ENCODE results near the gene ZNF649. TPM values are rescaled to one million over a fixed set of nuclear protein-coding genes. Genes with fewer than 3 reads are reported as not detected.
"Not testable (repeated sequence)": the region's sequence is repeated elsewhere in the genome, so short reads cannot be mapped to it uniquely, and the experiment has no call there.

Gene ZNF649
- total RNA-seq, 1 donor from 2014 or later = 28.4 TPM

- peaks cover 24% of the 10 kb centered on the region for H3K36me3 Mint-ChIP-seq
- H3K27me3 Mint-ChIP-seq (ENCODE audit: low read depth) = no peaks in the 10 kb centered on the region
- H3K4me3 Mint-ChIP-seq = no peak overlapping the region
- no peaks in the 10 kb centered on the region for H3K4me1 Mint-ChIP-seq
- H3K27ac Mint-ChIP-seq = no peak overlapping the region
- peaks cover 60% of the 10 kb centered on the region for H3K9me3 Mint-ChIP-seq
- DNase-seq (ENCODE audit: low spot score in 2 of 2, unreplicated experiment in 2 of 2) = no peak
- TF ChIP-seq, protein P1, sequence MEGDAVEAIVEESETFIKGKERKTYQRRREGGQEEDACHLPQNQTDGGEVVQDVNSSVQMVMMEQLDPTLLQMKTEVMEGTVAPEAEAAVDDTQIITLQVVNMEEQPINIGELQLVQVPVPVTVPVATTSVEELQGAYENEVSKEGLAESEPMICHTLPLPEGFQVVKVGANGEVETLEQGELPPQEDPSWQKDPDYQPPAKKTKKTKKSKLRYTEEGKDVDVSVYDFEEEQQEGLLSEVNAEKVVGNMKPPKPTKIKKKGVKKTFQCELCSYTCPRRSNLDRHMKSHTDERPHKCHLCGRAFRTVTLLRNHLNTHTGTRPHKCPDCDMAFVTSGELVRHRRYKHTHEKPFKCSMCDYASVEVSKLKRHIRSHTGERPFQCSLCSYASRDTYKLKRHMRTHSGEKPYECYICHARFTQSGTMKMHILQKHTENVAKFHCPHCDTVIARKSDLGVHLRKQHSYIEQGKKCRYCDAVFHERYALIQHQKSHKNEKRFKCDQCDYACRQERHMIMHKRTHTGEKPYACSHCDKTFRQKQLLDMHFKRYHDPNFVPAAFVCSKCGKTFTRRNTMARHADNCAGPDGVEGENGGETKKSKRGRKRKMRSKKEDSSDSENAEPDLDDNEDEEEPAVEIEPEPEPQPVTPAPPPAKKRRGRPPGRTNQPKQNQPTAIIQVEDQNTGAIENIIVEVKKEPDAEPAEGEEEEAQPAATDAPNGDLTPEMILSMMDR (IDR thresholded peaks at IDR 0.05; ENCODE audit: unreplicated experiment) = no peak
Measured at GRCh38 chr19:51919606-51920005, 14.8 kb upstream of the ZNF649 start.

GRCh38 chr19:51916167-51916566, 11.3 kb upstream of the ZNF649 start:
- H3K4me1 Mint-ChIP-seq = no peaks in the 10 kb centered on the region
- peaks cover 56% of the 10 kb centered on the region for H3K9me3 Mint-ChIP-seq
- no peaks in the 10 kb centered on the region for H3K27me3 Mint-ChIP-seq (ENCODE audit: low read depth)
- H3K4me3 Mint-ChIP-seq = no peak overlapping the region
- TF ChIP-seq, protein P1 (IDR thresholded peaks at IDR 0.05; ENCODE audit: unreplicated experiment) = no peak
- H3K36me3 Mint-ChIP-seq = peaks cover 18% of the 10 kb centered on the region
- no peak overlapping the region for H3K27ac Mint-ChIP-seq
- DNase-seq (ENCODE audit: low spot score in 2 of 2, unreplicated experiment in 2 of 2) = no peak

GRCh38 chr19:51915324-51915867, 10.6 kb upstream of the ZNF649 start:
- Mint-ChIP-seq H3K4me3 (no peak overlapping the region), H3K9me3 (peaks cover 49% of the 10 kb centered on the region), H3K27ac (no peak overlapping the region), H3K36me3 (peaks cover 15% of the 10 kb centered on the region), H3K27me3 (ENCODE audit: low read depth) (no peaks in the 10 kb centered on the region), H3K4me1 (no peaks in the 10 kb centered on the region)
- TF ChIP-seq, protein P1 (IDR thresholded peaks at IDR 0.05; ENCODE audit: unreplicated experiment) = no peak
- no peak for DNase-seq (ENCODE audit: low spot score in 2 of 2, unreplicated experiment in 2 of 2)

DNA sequence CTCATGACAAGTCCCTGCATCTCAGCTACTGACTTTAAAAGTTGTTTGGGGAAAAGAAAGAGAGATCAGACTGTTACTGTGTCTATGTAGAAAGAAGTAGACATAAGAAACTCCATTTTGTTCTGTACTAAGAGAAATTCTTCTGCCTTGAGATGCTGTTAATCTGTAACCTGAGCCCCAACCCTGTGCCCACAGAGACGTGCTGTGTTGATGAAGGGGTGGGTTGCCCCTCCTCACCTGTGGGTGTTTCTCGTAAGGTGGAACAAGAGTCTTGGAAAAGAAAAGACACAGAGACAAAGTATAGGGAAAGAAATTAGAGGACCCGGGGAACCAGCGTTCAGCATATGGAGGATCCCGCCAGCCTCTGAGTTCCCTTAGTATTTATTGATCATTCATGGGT, 3.2 kb upstream of the ZNF649 start:
- H3K9me3 Mint-ChIP-seq = peaks cover 51% of the 10 kb centered on the region
- not testable (repeated sequence) for H3K4me3 Mint-ChIP-seq; H3K27me3 Mint-ChIP-seq (ENCODE audit: low read depth); H3K27ac Mint-ChIP-seq; DNase-seq (ENCODE audit: low spot score in 2 of 2, unreplicated experiment in 2 of 2)
- H3K36me3 Mint-ChIP-seq = peaks cover 16% of the 10 kb centered on the region
- H3K4me1 Mint-ChIP-seq = peaks cover 11% of the 10 kb centered on the region

- not testable (repeated sequence) for DNase-seq (ENCODE audit: low spot score in 2 of 2, unreplicated experiment in 2 of 2); H3K27ac Mint-ChIP-seq; H3K4me3 Mint-ChIP-seq; H3K27me3 Mint-ChIP-seq (ENCODE audit: low read depth)
- peaks cover 14% of the 10 kb centered on the region for H3K4me1 Mint-ChIP-seq
- H3K36me3 Mint-ChIP-seq = peaks cover 32% of the 10 kb centered on the region
- H3K9me3 Mint-ChIP-seq = peaks cover 55% of the 10 kb centered on the region
Measured at GRCh38 chr19:51906108-51906507, 1.3 kb upstream of the ZNF649 start.

GRCh38 chr19:51905639-51906038, 822 bp upstream of the ZNF649 start:
- Mint-ChIP-seq H3K4me1 (peaks cover 14% of the 10 kb centered on the region), H3K36me3 (peaks cover 37% of the 10 kb centered on the region)
- not testable (repeated sequence) for H3K4me3 Mint-ChIP-seq

DNA sequence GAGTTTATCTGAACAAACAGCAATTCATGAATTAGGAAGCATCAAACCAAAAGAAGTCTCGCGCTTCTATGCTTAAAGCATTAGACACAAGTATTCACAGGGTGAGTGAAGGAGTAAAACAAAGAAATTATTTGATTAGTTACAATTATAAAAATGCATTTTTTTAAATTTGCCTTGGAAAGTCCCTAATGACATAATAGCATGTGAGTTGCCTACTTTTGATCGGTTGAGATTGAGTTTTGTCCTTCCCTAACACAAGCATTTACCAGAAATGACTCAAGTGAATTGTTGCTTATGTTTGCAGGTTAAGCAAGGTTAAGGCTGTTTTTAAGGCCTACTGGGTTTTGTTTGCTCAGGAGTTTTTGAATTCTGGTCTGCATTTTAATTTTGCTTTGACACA, 389 bp upstream of the ZNF649 start:
- TF ChIP-seq, protein P1 (IDR thresholded peaks at IDR 0.05; ENCODE audit: unreplicated experiment) = no peak
- Mint-ChIP-seq H3K27me3 (ENCODE audit: low read depth) (no peaks in the 10 kb centered on the region), H3K4me3 (peak overlapping the region; percentile 99), H3K36me3 (peaks cover 40% of the 10 kb centered on the region), H3K27ac (peak overlapping the region; percentile 99), H3K4me1 (peaks cover 14% of the 10 kb centered on the region), H3K9me3 (peaks cover 64% of the 10 kb centered on the region)
- DNase-seq (ENCODE audit: low spot score in 2 of 2, unreplicated experiment in 2 of 2) = no peak

More at GRCh38 chr19:51905639-51906038, 822 bp upstream of the ZNF649 start:
- not testable (repeated sequence) for H3K27me3 Mint-ChIP-seq (ENCODE audit: low read depth); H3K27ac Mint-ChIP-seq; DNase-seq (ENCODE audit: low spot score in 2 of 2, unreplicated experiment in 2 of 2)
- peaks cover 60% of the 10 kb centered on the region for H3K9me3 Mint-ChIP-seq
